ENCODE measurements around the gene DCST1. TPM values are rescaled to one million over a fixed set of nuclear protein-coding genes. Genes with fewer than 3 reads are reported as not detected.

DCST1 gene
- total and polyA plus RNA-seq, 4 donors = not detected

GRCh38 chr1:155077346-155077745, 43.7 kb downstream of the DCST1 start:
- Histone ChIP-seq H3K27ac (ENCODE audit: low read depth in 1 of 2, low read length in 2 of 2) (no peak overlapping the region), H3K36me3 (ENCODE audit: control insufficient read depth in 4 of 4, insufficient read depth in 3 of 4, low read depth in 1 of 4, low read length in 3 of 4) (no peaks in the 10 kb centered on the region), H3K9me3 (ENCODE audit: control insufficient read depth in 4 of 4, low read length in 3 of 4) (no peaks in the 10 kb centered on the region), H3K4me3 (ENCODE audit: low read depth in 1 of 3, low read length in 3 of 3) (no peak overlapping the region), H3K27me3 (ENCODE audit: control insufficient read depth in 4 of 4, insufficient read depth in 4 of 4, low read length in 3 of 4) (peaks cover 0 to 7% (median 4%) of the 10 kb centered on the region in 4 donors), H3K4me1 (ENCODE audit: control insufficient read depth in 4 of 4, insufficient read depth in 4 of 4, low read length in 3 of 4) (peaks cover 16 to 35% (median 29%) of the 10 kb centered on the region in 4 donors), H3K9ac (ENCODE audit: low read depth in 1 of 2, low read length in 2 of 2) (no peak overlapping the region)
- WGBS = 89% methylated on average over 3 of the region's 3 CpGs
- DNase-seq (ENCODE audit: low spot score) = no peak
- TF ChIP-seq GABPA (IDR thresholded peaks at IDR 0.05 in 1 of 2, conservative IDR thresholded peaks at IDR 0.05 in 1 of 2) (no peak), FOXA1 (IDR thresholded peaks at IDR 0.05) (no peak), HNF4A (conservative IDR thresholded peaks at IDR 0.05) (no peak), CTCF (IDR thresholded peaks at IDR 0.05; ENCODE audit: low read depth, low read length, missing input control) (no peak), RXRA (IDR thresholded peaks at IDR 0.05) (no peak), RAD21 (IDR thresholded peaks at IDR 0.05) (no peak), TAF1 (conservative IDR thresholded peaks at IDR 0.05) (no peak), JUND (IDR thresholded peaks at IDR 0.05) (no peak), ZBTB33 (IDR thresholded peaks at IDR 0.05) (no peak), FOXA2 (IDR thresholded peaks at IDR 0.05) (no peak), REST (IDR thresholded peaks at IDR 0.05) (no peak), YY1 (IDR thresholded peaks at IDR 0.05) (no peak), HNF4G (IDR thresholded peaks at IDR 0.05) (no peak), SP1 (IDR thresholded peaks at IDR 0.05) (no peak), NR2F2 (IDR thresholded peaks at IDR 0.05) (no peak), ATF3 (IDR thresholded peaks at IDR 0.05) (no peak)

Data from liver (tissue), 9 donors.